ENCODE data around the gene ACOX1.

ACOX1 gene

GRCh38 chr17:76008630-76009425, 29.9 kb upstream of the ACOX1 start:
- DNase-seq: no peak

GRCh38 chr17:76008208-76008607, 29.2 kb upstream of the ACOX1 start:
- DNase-seq: no peak

- DNase-seq: no peak
Observed at GRCh38 chr17:76007850-76008165, 28.8 kb upstream of the ACOX1 start.

DNA sequence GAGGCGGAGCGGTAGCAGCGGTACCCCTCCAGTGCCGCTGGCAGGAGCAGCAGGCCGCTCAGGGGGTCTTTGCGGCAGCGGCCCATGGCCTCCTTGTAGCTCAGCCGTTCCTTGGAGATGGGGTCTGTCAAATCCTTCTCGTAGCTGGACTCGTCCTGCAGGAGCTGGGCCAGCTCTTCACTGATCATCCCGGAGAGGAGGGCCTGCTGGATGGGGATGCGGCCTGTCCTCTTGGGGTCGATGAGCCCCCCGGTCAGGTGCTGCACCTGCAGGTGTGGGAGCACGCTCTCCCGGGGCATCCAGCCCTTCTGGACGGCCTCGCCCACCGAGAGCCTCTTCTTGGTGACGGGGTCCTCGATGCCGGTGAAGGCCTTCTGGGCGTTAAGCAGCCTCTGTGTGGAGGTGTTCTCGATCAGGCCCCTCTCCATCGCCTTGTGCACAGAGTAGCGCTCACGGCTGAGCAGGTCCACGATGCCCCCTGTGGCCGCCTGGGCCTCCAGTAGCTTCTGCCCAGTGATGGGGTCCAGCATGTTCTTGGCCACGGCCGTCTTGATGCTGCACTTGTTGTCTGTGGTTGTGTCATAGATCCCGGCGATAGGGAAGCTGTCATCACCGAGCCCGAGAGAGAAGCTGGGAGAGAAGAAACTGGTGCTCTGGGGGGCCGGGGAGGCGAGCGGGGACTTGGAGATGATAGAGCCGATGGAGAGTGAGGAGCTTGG, 28.3 kb upstream of the ACOX1 start:
- no peak for DNase-seq

- DNase-seq: peak in 44 of 56 donors; percentile 4 to 80 (median 44)
Observed at GRCh38 chr17:76005263-76006149, 26.5 kb upstream of the ACOX1 start.

- no peak for DNase-seq
Observed at GRCh38 chr17:76004750-76005262, 25.8 kb upstream of the ACOX1 start.

GRCh38 chr17:76003915-76004314, 24.9 kb upstream of the ACOX1 start:
- DNase-seq: no peak

- no peak for DNase-seq
Observed at GRCh38 chr17:76002100-76002499, 23.1 kb upstream of the ACOX1 start.

DNA sequence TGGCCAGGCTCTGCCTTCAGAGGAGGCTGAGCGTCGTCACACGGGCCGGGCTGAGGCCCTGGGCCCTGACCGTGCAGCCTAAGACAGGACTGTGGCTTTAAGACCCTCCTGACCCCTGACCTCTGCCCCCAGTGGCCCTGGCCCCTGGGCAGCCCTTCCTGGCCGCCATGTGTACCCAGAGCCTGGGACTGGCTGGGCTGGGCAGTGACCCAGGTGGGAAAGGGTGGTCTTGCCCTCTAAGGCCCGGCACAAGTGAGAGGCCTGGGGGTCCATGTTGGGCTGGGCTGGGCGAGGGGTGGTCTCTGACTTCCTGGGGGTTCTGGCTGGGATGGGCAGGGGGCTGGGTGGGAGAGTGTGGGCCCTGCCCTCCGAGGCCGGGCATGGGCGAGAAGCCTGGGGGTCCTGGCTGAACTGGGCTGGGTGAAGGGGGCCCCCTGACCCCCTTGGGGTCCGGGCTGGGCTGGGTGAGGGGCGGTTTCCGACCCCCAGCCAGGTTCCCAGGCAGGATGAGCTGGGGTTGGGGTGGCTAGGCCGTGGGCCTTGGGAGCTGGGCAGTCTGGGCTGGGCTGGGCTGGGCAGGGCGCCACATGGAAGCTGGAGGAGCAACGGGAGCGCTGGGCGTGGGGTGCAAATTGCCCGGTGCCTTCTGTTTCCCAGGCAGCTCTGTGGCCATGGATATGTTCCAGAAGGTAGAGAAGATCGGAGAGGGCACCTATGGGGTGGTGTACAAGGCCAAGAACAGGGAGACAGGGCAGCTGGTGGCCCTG, 22.0 kb upstream of the ACOX1 start, which contains the start of gene CDK3:
Gene CDK3, plus strand, starts transcription at position 101 of the 767 bp plus-strand sequence. Its CDS starts 571 bp downstream, at position 672.
- DNase-seq: peak in 1 of 56 donors; percentile 36

DNA sequence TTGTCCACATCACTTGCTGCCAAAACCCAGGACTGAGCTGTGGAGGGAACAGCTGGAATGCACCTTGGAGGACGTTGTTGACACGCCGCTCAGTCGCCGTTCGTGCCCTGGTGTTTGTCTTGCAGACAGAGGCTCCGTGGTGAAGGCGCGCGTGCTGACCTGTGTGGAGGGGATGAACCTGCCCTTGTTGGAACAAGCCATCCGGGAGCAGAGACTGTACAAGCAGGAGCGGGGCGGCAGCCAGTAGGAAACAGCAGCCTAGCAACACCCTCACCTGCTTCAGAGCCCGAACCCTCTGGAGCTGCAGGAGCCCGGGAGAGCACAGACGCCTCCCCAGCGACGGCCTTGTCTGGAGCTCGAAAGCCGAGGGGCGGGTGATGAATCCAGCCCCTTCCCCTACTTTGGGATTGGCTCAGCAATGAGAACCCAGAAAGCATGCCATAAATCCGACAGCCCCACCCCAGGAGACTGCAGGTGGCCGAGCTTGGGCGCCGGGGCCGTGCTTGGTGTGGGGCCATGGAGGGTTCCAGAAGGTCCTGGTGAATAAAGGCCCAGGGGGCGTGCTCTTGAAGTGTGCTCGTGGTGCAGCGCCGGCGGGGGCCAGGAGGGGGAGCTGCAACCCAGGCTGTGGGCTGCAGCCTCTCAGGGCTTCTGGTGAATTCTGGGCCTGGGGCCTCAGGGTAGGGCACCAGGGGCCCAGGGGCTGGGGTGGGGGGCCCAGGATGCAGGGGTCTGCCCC, 21.2 kb upstream of the ACOX1 start:
- DNase-seq: peak in 6 of 56 donors; percentile 12 to 42 (median 18)

GRCh38 chr17:75998327-75998795, 19.4 kb upstream of the ACOX1 start:
- DNase-seq: no peak

DNA sequence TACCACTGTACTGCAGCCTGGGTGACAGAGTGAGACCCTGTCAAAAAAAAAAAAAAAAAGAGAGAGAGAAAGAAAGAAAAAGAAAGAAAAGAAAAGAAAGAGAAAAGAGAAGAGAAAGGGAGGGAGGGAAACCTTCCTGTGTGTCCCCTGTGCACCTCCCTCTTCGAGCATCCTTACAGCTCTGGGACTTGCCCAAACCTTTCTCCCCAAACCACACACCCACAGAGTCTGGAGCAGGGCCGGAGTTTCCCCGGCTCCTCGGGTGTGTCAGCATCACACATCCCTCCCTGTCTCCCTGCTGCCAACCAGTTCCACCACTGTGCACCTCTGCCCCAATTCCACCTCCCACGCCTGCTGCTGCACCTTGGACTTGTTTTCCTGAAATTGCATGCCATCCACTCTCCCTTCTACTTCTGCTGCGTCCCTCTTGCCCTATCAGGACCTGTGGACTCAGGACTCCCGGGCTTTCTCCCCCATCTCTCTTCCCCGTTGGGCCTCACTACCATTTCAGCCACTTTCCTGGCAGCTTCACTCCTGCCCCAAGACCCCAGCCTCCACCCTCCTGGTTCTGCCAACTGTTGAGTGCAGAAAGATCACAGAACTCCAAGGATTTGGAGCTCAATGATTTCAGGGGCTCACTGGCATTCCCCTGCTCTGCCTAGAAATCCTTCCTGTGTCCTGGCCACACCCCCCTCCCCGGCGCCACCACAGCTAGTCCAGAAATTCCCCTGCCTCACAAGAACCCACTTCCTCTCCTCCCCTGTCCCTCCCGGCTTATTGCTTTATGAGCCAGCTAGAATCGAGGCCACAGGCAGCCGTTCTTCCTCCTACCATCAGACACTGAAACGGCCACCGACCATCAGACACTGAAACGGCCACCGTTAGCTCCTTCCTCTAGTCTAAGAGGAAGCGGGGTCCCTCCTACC, 18.0 kb upstream of the ACOX1 start:
- DNase-seq: peak in 5 of 56 donors; percentile 4 to 31 (median 10)

GRCh38 chr17:75995385-75995925, 16.5 kb upstream of the ACOX1 start:
- DNase-seq: no peak

DNA sequence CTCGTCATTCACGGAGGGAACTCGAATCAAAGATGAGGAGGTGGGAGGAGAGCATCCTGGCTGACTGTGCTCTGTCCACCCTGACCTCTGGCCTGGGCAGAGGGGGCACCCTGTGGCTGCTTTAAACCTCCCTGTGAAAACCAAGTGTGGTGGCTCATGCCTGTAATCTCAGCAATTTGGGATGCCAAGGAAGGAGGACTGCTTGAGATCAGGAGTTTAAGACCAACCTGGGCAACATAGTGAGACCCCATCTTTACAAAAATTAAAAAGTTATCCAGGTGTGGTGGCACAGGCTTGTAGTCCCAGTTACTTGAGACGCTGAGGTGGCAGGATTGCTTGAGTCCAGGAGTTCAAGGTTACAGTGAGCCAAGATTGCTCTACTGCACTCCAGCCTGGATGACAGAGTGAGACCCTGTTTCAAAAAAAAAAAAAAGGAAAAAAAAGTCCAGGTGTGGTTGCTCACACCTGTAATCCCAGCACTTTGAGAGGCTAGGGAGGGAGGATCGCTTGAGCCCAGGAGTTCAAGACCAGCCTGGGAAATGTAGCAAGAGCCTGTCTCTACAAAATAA, 15.9 kb upstream of the ACOX1 start:
- DNase-seq: no peak

DNA sequence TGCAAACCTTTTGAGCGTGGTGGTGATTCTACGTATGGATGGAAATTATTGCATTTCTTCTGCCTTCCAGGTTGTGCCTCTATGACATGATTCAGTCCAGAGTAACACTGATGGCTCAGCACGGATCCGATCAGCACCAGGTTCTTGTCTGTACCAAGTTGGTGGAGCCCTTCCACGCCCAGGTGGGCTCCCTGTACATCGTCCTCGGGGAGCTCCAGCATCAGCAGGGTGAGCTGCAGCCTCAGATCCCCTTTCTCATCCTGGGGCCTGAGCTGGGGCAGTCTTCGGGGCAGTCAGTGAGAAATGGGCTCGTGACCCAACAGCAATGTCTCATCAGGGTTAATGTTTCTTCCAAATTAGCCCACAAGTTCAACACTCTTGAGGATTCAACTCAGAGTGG, 12.4 kb upstream of the ACOX1 start:
- DNase-seq: no peak

- DNase-seq: no peak
Observed at GRCh38 chr17:75987041-75987440, 8.1 kb upstream of the ACOX1 start.

GRCh38 chr17:75985986-75986385, 7.0 kb upstream of the ACOX1 start:
- DNase-seq: no peak
